OCI-LY1 (cell line): ENCODE data around the gene PRKG1.

Source experiments
- H2AFZ ChIP-seq: fragments of 200-600 bp; sonication (generic), shearing (Covaris generic); 2 replicates; pipeline ENCODE4 v1.6.0; 2014; ENCODE audit warnings: antibody characterized with exemption, mild to moderate bottlenecking, low read length
- H3F3A ChIP-seq: fragments of 200-600 bp; sonication (generic), shearing (Covaris generic); 2 replicates; pipeline ENCODE4 v1.6.0; 2014; ENCODE audit warnings: mild to moderate bottlenecking, antibody characterized with exemption, low read length, moderate library complexity; ENCODE audit not compliant: insufficient read depth
- H3K27ac ChIP-seq: fragments of 200-600 bp; sonication (generic); 2 replicates; pipeline ENCODE4 v1.5.1; 2014; ENCODE audit warnings: low read length, mixed run types, mild to moderate bottlenecking, low read depth; ENCODE audit not compliant: poor library complexity, severe bottlenecking
- H3K27me3 ChIP-seq: fragments of 200-600 bp; sonication (generic); 2 replicates; pipeline ENCODE4 v1.6.0; 2014; ENCODE audit warnings: antibody characterized with exemption, mild to moderate bottlenecking, low read length, moderate library complexity; ENCODE audit not compliant: insufficient read depth
- H3K36me3 ChIP-seq: fragments of 200-600 bp; sonication (generic); 2 replicates; pipeline ENCODE4 v1.6.1; 2014; ENCODE audit warnings: mild to moderate bottlenecking, antibody characterized with exemption, low read length, moderate library complexity, mixed read lengths; ENCODE audit not compliant: insufficient read depth
- H3K4me1 ChIP-seq: fragments of 200-600 bp; sonication (generic); 2 replicates; pipeline ENCODE4 v1.5.1; 2014; ENCODE audit warnings: mild to moderate bottlenecking, low read length, moderate library complexity; ENCODE audit not compliant: insufficient read depth, severe bottlenecking
- H3K4me2 ChIP-seq: fragments of 200-600 bp; sonication (generic), shearing (Covaris generic); 2 replicates; pipeline ENCODE4 v1.6.1; 2014; ENCODE audit warnings: low read length
- H3K4me3 ChIP-seq: fragments of 200-600 bp; sonication (generic); 2 replicates; pipeline ENCODE4 v1.5.1; 2014; ENCODE audit warnings: low read length, low read depth, mild to moderate bottlenecking, mixed read lengths; ENCODE audit not compliant: poor library complexity, severe bottlenecking
- H3K79me2 ChIP-seq: fragments of 200-600 bp; shearing (Covaris generic); 2 replicates; pipeline ENCODE4 v1.6.1; 2016; ENCODE audit warnings: mixed run types, low read length, mixed read lengths; ENCODE audit not compliant: insufficient read depth
- H3K9ac ChIP-seq: fragments of 200-600 bp; sonication (generic), shearing (Covaris generic); 2 replicates; pipeline ENCODE4 v1.6.1; 2014; ENCODE audit warnings: mild to moderate bottlenecking, low read length, mixed read lengths
- H3K9me2 ChIP-seq: fragments of 200-600 bp; sonication (generic), shearing (Covaris generic); 2 replicates; pipeline ENCODE4 v1.6.1; 2014; ENCODE audit warnings: low read depth, mild to moderate bottlenecking, low read length, mixed read lengths
- H3K9me3 ChIP-seq: fragments of 200-600 bp; shearing (Covaris generic); 2 replicates; pipeline ENCODE4 v1.6.1; 2014; ENCODE audit warnings: low read length, mixed read lengths
- H4K20me1 ChIP-seq: fragments of 200-600 bp; sonication (generic), shearing (Covaris generic); 2 replicates; pipeline ENCODE4 v1.6.0; 2016; ENCODE audit warnings: mild to moderate bottlenecking, low read length; ENCODE audit not compliant: insufficient read depth
- CTCF ChIP-seq: fragments of 200-600 bp; sonication (generic), shearing (Covaris generic); IDR thresholded peaks from 2 replicates; pipeline ENCODE4 v1.5.1; 2017; ENCODE audit warnings: mild to moderate bottlenecking, antibody characterized with exemption, low read length, moderate library complexity, mixed read lengths
- EZH2 ChIP-seq: fragments of 200-600 bp; sonication (generic), shearing (Covaris generic); IDR thresholded peaks from 2 replicates; pipeline ENCODE4 v1.8.0; 2017; ENCODE audit warnings: borderline replicate concordance, mixed run types, mild to moderate bottlenecking, antibody characterized with exemption, low read length, moderate library complexity, mixed read lengths

Gene PRKG1

GRCh38 chr10:52030051-52030790 lies 955.9 kb downstream of the PRKG1 start:
- H3K4me3 ChIP-seq, result no peak overlapping the region
- no peaks in the 10 kb centered on the region for H3K9me3 ChIP-seq
- no peak overlapping the region for H3K9ac ChIP-seq
- H4K20me1 ChIP-seq, result no peaks in the 10 kb centered on the region
- no peak overlapping the region for H3K4me2 ChIP-seq
- no peak overlapping the region for H3K27ac ChIP-seq
- TF ChIP-seq EZH2, result no peak
- TF ChIP-seq CTCF, result no peak
- no peak overlapping the region for H2AFZ ChIP-seq
- no peaks in the 10 kb centered on the region for H3K79me2 ChIP-seq
- H3K27me3 ChIP-seq, result no peaks in the 10 kb centered on the region
- H3K36me3 ChIP-seq, result no peaks in the 10 kb centered on the region
- H3F3A ChIP-seq, result no peaks in the 10 kb centered on the region
- H3K4me1 ChIP-seq, result no peaks in the 10 kb centered on the region
- no peaks in the 10 kb centered on the region for H3K9me2 ChIP-seq

GRCh38 chr10:52030975-52031374 lies 956.7 kb downstream of the PRKG1 start:
- no peak overlapping the region for H2AFZ ChIP-seq
- no peaks in the 10 kb centered on the region for H3F3A ChIP-seq
- no peak overlapping the region for H3K4me2 ChIP-seq
- no peaks in the 10 kb centered on the region for H3K9me2 ChIP-seq
- no peaks in the 10 kb centered on the region for H4K20me1 ChIP-seq
- H3K27me3 ChIP-seq, result no peaks in the 10 kb centered on the region
- TF ChIP-seq EZH2 (no peak), CTCF (no peak)
- no peaks in the 10 kb centered on the region for H3K4me1 ChIP-seq
- no peak overlapping the region for H3K27ac ChIP-seq
- no peak overlapping the region for H3K9ac ChIP-seq
- H3K4me3 ChIP-seq, result no peak overlapping the region
- no peaks in the 10 kb centered on the region for H3K36me3 ChIP-seq
- no peaks in the 10 kb centered on the region for H3K9me3 ChIP-seq
- no peaks in the 10 kb centered on the region for H3K79me2 ChIP-seq

- Histone ChIP-seq H3K9me2 (no peaks in the 10 kb centered on the region), H3K79me2 (no peaks in the 10 kb centered on the region), H3K9me3 (no peaks in the 10 kb centered on the region), H3K27ac (no peak overlapping the region), H3K4me3 (no peak overlapping the region), H3K4me2 (no peak overlapping the region), H3K27me3 (no peaks in the 10 kb centered on the region), H3F3A (no peaks in the 10 kb centered on the region), H3K36me3 (no peaks in the 10 kb centered on the region), H3K4me1 (no peaks in the 10 kb centered on the region), H4K20me1 (no peaks in the 10 kb centered on the region), H2AFZ (no peak overlapping the region), H3K9ac (no peak overlapping the region)
- TF ChIP-seq EZH2, result no peak
- TF ChIP-seq CTCF, result no peak
These were observed 957.5 kb downstream of the PRKG1 start for GRCh38 chr10:52031771-52032170.
